Measurements from ENCODE around the gene MYL9. TPM values are rescaled to one million over a fixed set of nuclear protein-coding genes. Genes with fewer than 3 reads are reported as not detected.

MYL9 gene

GRCh38 chr20:36599912-36600345, 58.6 kb downstream of the MYL9 start:
- Histone ChIP-seq H3K56ac (ENCODE audit: low read length) (no peak overlapping the region), H2BK15ac (replicated peaks; ENCODE audit: low read depth) (no peak overlapping the region), H2BK120ac (ENCODE audit: low read depth, low read length) (no peak overlapping the region), H3K79me2 (ENCODE audit: control insufficient read depth, insufficient read depth, low read length) (no peaks in the 10 kb centered on the region), H3K23ac (ENCODE audit: low read length) (no peak overlapping the region), H2AK5ac (ENCODE audit: low read length) (no peak overlapping the region), H3K18ac (ENCODE audit: low read length) (no peak overlapping the region), H4K8ac (ENCODE audit: low read depth, low read length) (no peak overlapping the region), H3K27me3 (ENCODE audit: insufficient read depth, low read length, poor library complexity) (no peaks in the 10 kb centered on the region), H3K4me3 (ENCODE audit: low read length) (no peak overlapping the region), H3K4ac (ENCODE audit: low read depth, low read length) (no peak overlapping the region), H3K79me1 (ENCODE audit: low read length) (no peaks in the 10 kb centered on the region), H3K27ac (ENCODE audit: low read depth, low read length) (no peak overlapping the region), H3K4me2 (ENCODE audit: low read length) (no peak overlapping the region), H3K9ac (ENCODE audit: low read length) (no peak overlapping the region), H4K5ac (ENCODE audit: low read length) (no peak overlapping the region), H3K36me3 (ENCODE audit: control insufficient read depth, insufficient read depth, low read length) (no peaks in the 10 kb centered on the region), H2BK5ac (ENCODE audit: low read length) (no peak overlapping the region), H3K4me1 (ENCODE audit: control insufficient read depth, low read depth, low read length) (peaks cover 5% of the 10 kb centered on the region)
- WGBS (ENCODE audit: extremely low coverage, insufficient coverage, low lambda C conversion rate) = no CpG with 5 or more reads among the region's 5 CpGs
- no peak for DNase-seq

Small RNAs within 50 kb of the gene (small RNA-seq; reads per million reads assigned to genes)
- not detected for gene RF00017 (ENCODE audit: insufficient read depth)
